Nephron progenitor cell (in vitro differentiated cells): Measurements from ENCODE around the gene UBE2V1.
"Not testable (repeated sequence)": the region's sequence is repeated elsewhere in the genome, so short reads cannot be mapped to it uniquely, and the experiment has no call there.

ENCODE experiments used
- DNase-seq: peaks from one replicate; pipeline ENCODE4 v3.0.0; 2021
- H3K27ac Mint-ChIP-seq: 2 replicates; pipeline ENCODE4 v1.8.0; 2021; ENCODE audit warnings: mild to moderate bottlenecking, moderate library complexity, mixed read lengths
- H3K27me3 Mint-ChIP-seq: 2 replicates; pipeline ENCODE4 v1.8.0; 2021; ENCODE audit warnings: mild to moderate bottlenecking, low read depth, mixed read lengths; ENCODE audit not compliant: poor library complexity
- H3K36me3 Mint-ChIP-seq: 2 replicates; pipeline ENCODE4 v1.8.0; 2021; ENCODE audit warnings: low read depth, mixed read lengths
- H3K4me1 Mint-ChIP-seq: 2 replicates; pipeline ENCODE4 v1.8.0; 2021; ENCODE audit warnings: mixed read lengths
- H3K4me3 Mint-ChIP-seq: 2 replicates; pipeline ENCODE4 v1.8.0; 2021; ENCODE audit warnings: mild to moderate bottlenecking, moderate library complexity, mixed read lengths
- H3K9me3 Mint-ChIP-seq: 2 replicates; pipeline ENCODE4 v1.8.0; 2021; ENCODE audit warnings: mild to moderate bottlenecking, moderate library complexity, mixed read lengths
- CTCF ChIP-seq: fragments of 200-600 bp; sonication (generic); IDR thresholded peaks from 2 replicates; pipeline ENCODE4 v1.5.0; 2021; ENCODE audit warnings: antibody characterized with exemption

Gene UBE2V1

GRCh38 chr20:50138479-50139393 is 25.8 kb upstream of the UBE2V1 start:
- no peak for DNase-seq
- Mint-ChIP-seq H3K27me3 (no peaks in the 10 kb centered on the region), H3K4me3 (no peak overlapping the region), H3K27ac (peak overlapping the region; percentile 97), H3K4me1 (peaks cover 40% of the 10 kb centered on the region), H3K36me3 (peaks cover 33% of the 10 kb centered on the region), H3K9me3 (no peaks in the 10 kb centered on the region)
- no peak for TF ChIP-seq CTCF

- no peaks in the 10 kb centered on the region for H3K9me3 Mint-ChIP-seq
- H3K27ac Mint-ChIP-seq, result no peak overlapping the region
- peaks cover 40% of the 10 kb centered on the region for H3K4me1 Mint-ChIP-seq
- peaks cover 30% of the 10 kb centered on the region for H3K36me3 Mint-ChIP-seq
- no peaks in the 10 kb centered on the region for H3K27me3 Mint-ChIP-seq
- no peak for DNase-seq
- TF ChIP-seq CTCF, result no peak
- no peak overlapping the region for H3K4me3 Mint-ChIP-seq
Observed at GRCh38 chr20:50138120-50138478, 25.1 kb upstream of the UBE2V1 start.

- Mint-ChIP-seq H3K4me1 (peaks cover 36% of the 10 kb centered on the region), H3K27ac (peak overlapping the region; percentile 84), H3K36me3 (peaks cover 26% of the 10 kb centered on the region)
- H3K9me3 Mint-ChIP-seq, H3K4me3 Mint-ChIP-seq, DNase-seq, H3K27me3 Mint-ChIP-seq: not testable (repeated sequence)
Observed at GRCh38 chr20:50137702-50138101, 24.8 kb upstream of the UBE2V1 start.

- H3K4me1 Mint-ChIP-seq, result peaks cover 35% of the 10 kb centered on the region
- no peak for DNase-seq
- no peak for TF ChIP-seq CTCF
- peaks cover 27% of the 10 kb centered on the region for H3K36me3 Mint-ChIP-seq
- no peaks in the 10 kb centered on the region for H3K27me3 Mint-ChIP-seq
- no peaks in the 10 kb centered on the region for H3K9me3 Mint-ChIP-seq
- no peak overlapping the region for H3K4me3 Mint-ChIP-seq
- peak overlapping the region; percentile 84 for H3K27ac Mint-ChIP-seq
Observed at GRCh38 chr20:50136822-50137599, 24.1 kb upstream of the UBE2V1 start.

- not testable (repeated sequence) for H3K4me3 Mint-ChIP-seq, H3K27me3 Mint-ChIP-seq, DNase-seq, H3K27ac Mint-ChIP-seq, H3K9me3 Mint-ChIP-seq
- Mint-ChIP-seq H3K4me1 (peaks cover 33% of the 10 kb centered on the region), H3K36me3 (peaks cover 37% of the 10 kb centered on the region)
Observed at GRCh38 chr20:50135157-50135556, 22.2 kb upstream of the UBE2V1 start.

GRCh38 chr20:50133474-50134217 is 20.7 kb upstream of the UBE2V1 start:
- no peaks in the 10 kb centered on the region for H3K9me3 Mint-ChIP-seq
- H3K27me3 Mint-ChIP-seq, result no peaks in the 10 kb centered on the region
- no peak overlapping the region for H3K27ac Mint-ChIP-seq
- peaks cover 19% of the 10 kb centered on the region for H3K4me1 Mint-ChIP-seq
- no peak overlapping the region for H3K4me3 Mint-ChIP-seq
- no peak for DNase-seq
- peaks cover 37% of the 10 kb centered on the region for H3K36me3 Mint-ChIP-seq
- TF ChIP-seq CTCF, result no peak
